ENCODE results near the gene PRTN3. TPM values are rescaled to one million over a fixed set of nuclear protein-coding genes. Genes with fewer than 3 reads are reported as not detected.
A peak's percentile ranks its signal among the peaks of the same experiment; 100 is the strongest.
"Not testable (repeated sequence)": the region's sequence is repeated elsewhere in the genome, so short reads cannot be mapped to it uniquely, and the experiment has no call there.

The PRTN3 gene
- total RNA-seq, 1 donor from 2014 or later: not detected

DNA sequence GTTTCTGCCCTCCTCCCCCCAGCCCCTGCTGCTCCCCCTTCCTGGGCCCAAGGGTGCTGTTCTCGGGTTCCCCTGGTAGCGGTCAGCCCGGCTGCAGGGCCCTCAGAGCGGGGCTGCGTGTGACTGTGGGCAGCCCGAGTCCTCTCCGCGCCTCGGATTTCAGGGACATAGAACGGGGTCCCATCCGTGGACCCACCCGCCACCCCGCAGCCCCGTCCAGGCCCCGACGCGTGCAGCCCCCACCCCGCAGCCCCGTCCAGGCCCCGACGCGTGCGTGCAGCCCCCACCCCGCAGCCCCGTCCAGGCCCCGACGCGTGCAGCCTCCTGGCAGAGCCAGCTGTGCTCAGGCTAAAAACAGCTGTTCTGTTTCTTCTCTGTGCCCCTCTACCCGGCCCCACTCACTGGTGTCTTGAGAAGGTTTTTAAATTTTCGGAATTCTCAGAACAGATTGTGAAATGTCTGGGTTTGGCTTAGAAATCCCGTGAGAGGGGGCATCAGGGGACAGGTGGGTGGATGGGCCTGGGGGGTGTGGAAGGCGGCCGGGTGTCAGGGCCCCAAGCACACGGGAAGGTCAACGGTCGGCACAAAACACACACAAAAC is 5.5 kb upstream of the PRTN3 start:
- intact Hi-C loops (cut with DNase I): no loop called here

DNA sequence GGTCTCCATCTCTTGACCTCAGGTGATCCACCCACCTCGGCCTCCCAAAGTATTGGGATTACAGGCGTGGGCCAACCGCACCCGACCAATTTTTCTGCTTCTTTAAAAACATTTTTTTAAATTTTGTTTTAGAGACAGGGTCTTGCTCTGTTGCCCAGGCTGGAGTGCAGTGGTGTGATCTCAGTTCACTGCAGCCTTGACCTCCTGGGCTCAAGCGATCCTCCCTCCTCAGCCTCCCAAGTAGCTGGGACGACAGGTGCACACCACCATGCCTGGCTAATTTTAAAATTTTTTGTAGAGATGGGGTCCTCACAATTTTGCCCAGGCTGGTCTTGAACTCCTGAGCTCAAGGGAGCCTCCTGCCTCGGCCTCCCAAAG is 2.0 kb downstream of the PRTN3 start:
- H3K36me3 ChIP-seq; ATAC-seq; H3K27ac ChIP-seq; DNase-seq; H3K9me3 ChIP-seq; intact Hi-C loops (cut with DNase I); H3K4me3 ChIP-seq: not testable (repeated sequence)
- Histone ChIP-seq H3K4me1 (peaks cover 13% of the 10 kb centered on the region), H3K27me3 (peaks cover 40% of the 10 kb centered on the region)

More for the DNA sequence above, 5.5 kb upstream of the PRTN3 start:
- Histone ChIP-seq H3K36me3 (no peaks in the 10 kb centered on the region), H3K27me3 (peaks cover 25% of the 10 kb centered on the region), H3K4me1 (no peaks in the 10 kb centered on the region), H3K9me3 (no peaks in the 10 kb centered on the region), H3K4me3 (no peak overlapping the region), H3K27ac (no peak overlapping the region)
- TF ChIP-seq, protein P1, sequence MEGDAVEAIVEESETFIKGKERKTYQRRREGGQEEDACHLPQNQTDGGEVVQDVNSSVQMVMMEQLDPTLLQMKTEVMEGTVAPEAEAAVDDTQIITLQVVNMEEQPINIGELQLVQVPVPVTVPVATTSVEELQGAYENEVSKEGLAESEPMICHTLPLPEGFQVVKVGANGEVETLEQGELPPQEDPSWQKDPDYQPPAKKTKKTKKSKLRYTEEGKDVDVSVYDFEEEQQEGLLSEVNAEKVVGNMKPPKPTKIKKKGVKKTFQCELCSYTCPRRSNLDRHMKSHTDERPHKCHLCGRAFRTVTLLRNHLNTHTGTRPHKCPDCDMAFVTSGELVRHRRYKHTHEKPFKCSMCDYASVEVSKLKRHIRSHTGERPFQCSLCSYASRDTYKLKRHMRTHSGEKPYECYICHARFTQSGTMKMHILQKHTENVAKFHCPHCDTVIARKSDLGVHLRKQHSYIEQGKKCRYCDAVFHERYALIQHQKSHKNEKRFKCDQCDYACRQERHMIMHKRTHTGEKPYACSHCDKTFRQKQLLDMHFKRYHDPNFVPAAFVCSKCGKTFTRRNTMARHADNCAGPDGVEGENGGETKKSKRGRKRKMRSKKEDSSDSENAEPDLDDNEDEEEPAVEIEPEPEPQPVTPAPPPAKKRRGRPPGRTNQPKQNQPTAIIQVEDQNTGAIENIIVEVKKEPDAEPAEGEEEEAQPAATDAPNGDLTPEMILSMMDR (IDR thresholded peaks at IDR 0.05): no peak
- ATAC-seq (peak; percentile 64), DNase-seq (no peak)

DNA sequence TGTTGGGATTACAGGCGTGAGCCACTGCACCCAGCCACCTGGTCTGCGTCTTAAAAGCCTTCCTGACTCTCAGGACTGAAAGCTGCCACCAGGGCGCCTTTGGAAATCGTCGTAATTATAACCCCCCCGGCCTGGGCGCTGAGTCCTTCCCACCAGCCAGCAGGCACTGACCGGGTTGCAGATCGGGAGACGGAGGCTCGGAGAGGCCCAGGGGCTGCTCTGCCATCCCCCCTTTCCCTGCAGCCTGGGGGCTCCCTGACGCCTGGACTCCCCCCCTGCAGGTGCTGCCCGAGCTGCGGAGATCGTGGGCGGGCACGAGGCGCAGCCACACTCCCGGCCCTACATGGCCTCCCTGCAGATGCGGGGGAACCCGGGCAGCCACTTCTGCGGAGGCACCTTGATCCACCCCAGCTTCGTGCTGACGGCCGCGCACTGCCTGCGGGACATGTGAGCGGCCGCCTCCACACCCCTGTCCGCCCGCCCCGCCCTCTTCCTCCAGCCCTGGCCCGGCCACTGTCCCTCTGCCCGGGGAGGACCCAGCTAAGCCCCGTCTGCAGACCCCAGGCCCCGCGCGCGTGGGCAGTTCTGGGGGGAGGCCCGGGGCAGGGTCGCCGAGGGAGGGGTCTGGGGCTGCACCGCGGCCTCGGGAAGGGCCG is 2.5 kb downstream of the PRTN3 start:
- Histone ChIP-seq H3K4me3 (peak overlapping the region; percentile 10), H3K27ac (no peak overlapping the region), H3K27me3 (peaks cover 39% of the 10 kb centered on the region), H3K36me3 (no peaks in the 10 kb centered on the region), H3K9me3 (no peaks in the 10 kb centered on the region), H3K4me1 (peaks cover 17% of the 10 kb centered on the region)
- ATAC-seq: peak; percentile 74
- TF ChIP-seq, protein P1 (IDR thresholded peaks at IDR 0.05): no peak
- intact Hi-C loops (cut with DNase I): no loop called here
- peak; percentile 76 for DNase-seq

DNA sequence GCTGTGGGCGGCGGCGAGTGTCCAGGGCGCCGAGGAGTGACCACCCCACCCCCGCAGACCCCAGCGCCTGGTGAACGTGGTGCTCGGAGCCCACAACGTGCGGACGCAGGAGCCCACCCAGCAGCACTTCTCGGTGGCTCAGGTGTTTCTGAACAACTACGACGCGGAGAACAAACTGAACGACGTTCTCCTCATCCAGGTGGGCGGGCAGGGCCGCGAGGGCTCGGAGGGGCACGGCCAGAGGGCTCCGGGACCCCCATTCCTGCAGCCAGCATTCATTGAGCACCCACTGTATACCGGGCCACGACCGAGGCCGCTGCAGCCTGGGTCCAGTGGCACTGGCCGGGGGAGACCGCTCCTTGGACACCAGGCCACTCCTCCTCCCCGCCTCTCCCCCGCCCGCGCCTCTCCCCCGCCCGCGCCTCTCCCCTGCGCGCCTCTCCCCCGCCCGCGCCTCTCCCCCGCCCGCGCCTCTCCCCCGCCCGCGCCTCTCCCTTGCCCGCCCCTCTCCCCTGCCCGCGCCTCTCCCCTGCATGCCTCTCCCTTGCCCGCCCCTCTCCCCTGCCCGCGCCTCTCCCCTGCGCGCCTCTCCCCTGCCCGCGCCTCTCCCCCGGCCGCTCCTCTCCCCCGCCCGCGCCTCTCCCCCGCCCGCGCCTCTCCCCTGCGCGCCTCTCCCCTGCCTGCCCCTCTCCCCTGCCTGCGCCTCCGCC is 3.2 kb downstream of the PRTN3 start:
- DNase-seq (no peak), ATAC-seq (peak; percentile 3)
- Histone ChIP-seq H3K4me3 (no peak overlapping the region), H3K27me3 (peaks cover 32% of the 10 kb centered on the region), H3K4me1 (peaks cover 17% of the 10 kb centered on the region), H3K27ac (no peak overlapping the region), H3K9me3 (no peaks in the 10 kb centered on the region), H3K36me3 (no peaks in the 10 kb centered on the region)
- intact Hi-C loops (cut with DNase I): no loop called here
- TF ChIP-seq, protein P1 (IDR thresholded peaks at IDR 0.05): no peak

DNA sequence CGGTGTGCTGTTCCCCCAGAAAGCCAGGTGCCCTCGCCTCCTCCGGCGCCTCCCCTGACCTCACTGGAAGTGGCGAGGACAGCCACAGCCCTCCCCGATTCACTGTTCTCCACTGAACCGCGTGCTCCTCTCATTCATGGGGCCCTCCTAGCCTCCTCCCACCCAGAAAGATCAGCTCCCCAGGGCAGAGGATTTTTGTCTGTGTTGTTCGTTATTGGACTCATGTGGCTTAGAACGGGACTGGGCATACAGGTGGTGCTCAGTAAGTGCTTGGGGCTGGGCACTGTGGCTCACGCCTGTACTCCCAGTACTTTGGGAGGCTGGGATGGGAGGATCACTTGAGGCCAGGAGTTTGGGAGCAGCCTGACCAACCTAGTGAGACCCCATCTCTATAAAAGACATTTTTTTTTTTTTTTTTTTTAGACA is 3.8 kb downstream of the PRTN3 start:
- Histone ChIP-seq H3K36me3 (no peaks in the 10 kb centered on the region), H3K9me3 (no peaks in the 10 kb centered on the region), H3K27me3 (peaks cover 31% of the 10 kb centered on the region), H3K27ac (no peak overlapping the region), H3K4me1 (peaks cover 17% of the 10 kb centered on the region), H3K4me3 (no peak overlapping the region)
- intact Hi-C loops (cut with DNase I): no loop called here
- ATAC-seq (no peak), DNase-seq (no peak)
- TF ChIP-seq, protein P1 (IDR thresholded peaks at IDR 0.05): no peak

All from upper lobe of right lung (tissue), 1 donor.